HG03280 (cell line): Measurements from ENCODE around the gene DNAJC5.
"Not testable (repeated sequence)": the region's sequence is repeated elsewhere in the genome, so short reads cannot be mapped to it uniquely, and the experiment has no call there.

Experiments used
- ATAC-seq: cut with Tn5 transposase; IDR thresholded peaks from one replicate; pipeline ENCODE4 v1.9.1; 2021; ENCODE audit warnings: mild to moderate bottlenecking, moderate library complexity; ENCODE audit not compliant: unreplicated experiment

DNAJC5 gene

DNA sequence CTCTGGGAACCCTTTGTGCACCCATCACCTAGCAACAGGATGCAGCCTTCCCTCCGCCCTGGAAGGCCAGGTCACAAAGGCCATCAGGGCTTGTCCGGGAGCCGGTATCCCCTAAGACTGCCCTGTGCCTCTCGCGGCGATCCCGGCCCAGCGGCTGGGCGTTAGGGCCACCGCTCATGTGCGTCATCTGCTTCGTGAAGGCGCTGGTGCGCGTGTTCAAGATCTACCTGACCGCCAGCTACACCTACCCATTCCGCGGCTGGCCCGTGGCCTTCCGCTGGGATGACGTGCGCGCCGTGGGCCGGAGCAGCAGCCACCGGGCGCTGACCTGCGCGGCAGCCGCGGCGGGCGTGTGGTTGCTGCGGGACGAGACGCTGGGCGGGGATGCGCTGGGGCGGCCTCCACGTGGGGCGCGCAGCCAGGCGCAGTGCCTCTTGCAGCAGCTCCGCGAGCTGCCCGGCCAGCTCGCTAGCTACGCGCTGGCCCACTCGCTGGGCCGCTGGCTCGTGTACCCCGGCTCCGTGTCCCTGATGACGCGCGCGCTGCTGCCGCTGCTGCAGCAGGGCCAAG, 33.5 kb upstream of the DNAJC5 start, which contains the start of gene ABHD16B:
ABHD16B (plus strand) TSS at position 134 of the 570 bp plus-strand sequence; CDS start at position 177, 43 bp downstream.
- no peak for ATAC-seq

DNA sequence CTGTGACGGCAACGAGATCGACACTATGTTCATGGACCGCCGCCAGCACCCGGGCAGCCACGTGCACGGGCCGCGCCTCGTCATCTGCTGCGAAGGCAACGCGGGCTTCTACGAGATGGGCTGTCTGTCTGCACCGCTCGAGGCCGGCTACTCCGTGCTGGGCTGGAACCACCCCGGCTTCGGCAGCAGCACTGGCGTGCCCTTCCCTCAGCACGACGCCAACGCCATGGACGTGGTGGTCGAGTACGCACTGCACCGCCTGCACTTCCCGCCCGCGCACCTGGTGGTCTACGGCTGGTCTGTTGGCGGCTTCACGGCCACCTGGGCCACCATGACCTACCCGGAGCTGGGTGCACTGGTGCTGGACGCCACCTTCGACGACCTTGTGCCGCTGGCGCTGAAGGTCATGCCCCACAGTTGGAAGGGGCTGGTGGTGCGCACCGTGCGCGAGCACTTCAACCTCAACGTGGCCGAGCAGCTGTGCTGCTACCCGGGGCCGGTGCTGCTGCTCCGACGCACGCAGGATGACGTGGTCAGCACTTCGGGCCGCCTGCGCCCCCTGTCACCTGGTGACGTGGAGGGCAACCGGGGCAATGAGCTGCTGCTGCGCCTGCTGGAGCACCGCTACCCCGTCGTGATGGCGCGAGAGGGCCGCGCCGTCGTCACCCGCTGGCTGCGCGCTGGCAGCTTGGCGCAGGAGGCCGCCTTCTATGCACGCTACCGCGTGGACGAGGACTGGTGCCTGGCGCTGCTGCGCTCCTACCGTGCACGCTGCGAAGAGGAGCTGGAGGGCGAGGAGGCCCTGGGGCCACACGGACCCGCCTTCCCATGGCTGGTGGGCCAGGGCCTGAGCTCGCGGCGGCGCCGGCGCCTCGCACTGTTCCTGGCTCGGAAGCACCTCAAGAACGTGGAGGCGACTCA, 32.7 kb upstream of the DNAJC5 start:
- no peak for ATAC-seq

DNA sequence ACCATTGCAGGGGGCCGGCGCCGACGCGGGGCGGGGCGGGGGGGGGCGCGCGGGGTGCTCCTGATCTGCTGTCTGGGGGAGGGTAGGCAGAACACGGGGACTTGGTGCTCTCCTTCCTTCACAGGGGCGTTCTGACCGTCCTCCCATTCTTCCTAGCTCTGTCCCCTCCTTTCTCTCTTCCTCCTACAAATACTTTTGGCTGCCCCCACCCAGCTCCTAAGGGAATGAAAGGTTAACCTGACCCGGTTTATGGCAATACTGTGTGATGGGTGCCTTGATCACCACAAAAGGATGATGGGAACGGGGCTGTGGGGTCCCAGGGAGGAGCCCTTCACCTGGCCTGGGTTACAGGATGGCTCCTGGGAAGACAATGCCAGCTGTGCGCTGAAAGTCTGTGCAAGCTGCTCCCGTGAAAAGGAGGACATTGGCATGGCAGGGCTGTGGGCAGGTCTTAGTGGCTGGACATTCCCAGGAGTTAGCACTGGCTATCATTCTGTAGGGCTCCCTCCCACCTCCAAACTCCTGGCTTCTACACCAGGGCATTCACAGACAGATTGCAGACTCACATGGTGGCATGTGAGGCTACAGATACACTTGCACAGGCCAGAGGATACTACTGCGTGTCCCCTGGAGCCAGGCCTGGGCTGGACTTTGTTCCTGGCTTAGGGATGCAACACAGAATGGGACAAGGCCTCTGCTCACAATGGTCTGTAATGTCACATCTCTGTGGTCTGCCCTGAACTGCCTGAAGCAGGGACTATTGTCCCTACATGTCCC, 31.7 kb upstream of the DNAJC5 start:
- no peak for ATAC-seq

DNA sequence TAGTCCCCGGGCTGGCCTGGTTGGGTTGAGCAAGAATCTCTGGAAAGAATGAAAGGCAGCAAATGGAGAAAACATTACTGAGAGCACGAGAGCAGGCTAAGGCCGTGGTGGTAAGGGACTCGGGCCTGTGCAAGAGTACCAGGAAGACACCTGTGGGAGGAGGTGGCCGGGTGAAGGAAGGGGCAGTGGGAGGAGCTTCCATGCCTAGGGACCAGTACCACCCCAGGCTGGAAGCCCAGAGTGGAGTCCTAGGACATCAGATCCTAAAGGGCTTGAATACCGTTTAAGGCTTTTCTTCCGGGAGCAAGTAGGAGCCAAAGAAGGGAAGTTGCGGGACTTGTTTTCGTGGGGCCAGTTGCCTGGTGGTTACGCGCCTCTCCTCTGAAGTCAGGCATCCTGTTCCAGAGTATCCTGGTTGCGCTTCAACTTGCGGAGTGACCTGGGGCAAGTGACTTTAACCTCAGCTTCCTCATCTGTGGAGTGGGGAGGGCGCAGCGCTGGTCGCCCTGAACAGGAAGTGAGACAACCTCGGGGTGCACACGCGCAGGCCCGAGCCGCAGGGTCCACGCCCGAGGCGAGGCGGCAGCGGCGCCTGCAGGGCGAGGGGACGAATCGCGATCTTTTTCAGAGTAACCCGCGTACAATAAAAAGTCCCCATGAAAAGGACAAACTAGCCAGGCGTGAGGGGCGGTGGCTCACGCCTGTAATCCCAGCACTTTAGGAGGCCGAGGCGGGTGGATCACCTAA, 31.0 kb upstream of the DNAJC5 start:
- ATAC-seq = peak; percentile 64

DNA sequence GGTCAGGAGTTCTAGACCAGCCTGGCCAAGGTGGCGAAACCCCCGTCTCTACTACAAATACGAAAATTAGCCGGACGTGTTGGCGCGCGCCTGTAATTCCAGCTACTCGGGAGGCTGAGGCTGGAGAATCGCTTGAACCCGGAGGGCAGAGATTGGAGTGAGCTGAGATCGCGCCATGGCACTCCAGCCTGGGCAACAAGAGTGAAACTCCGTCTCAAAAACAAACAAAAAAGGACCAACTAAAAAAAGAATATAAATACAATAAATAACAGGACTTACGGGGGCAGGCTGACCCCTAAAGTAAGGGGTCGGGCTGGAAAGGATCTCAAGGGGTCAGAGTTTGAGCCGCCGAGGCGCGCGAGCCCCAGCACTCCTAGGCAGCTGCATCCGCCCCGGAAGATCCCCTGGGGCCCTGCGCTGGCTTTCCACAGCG, 30.4 kb upstream of the DNAJC5 start:
- ATAC-seq = peak; percentile 1

DNA sequence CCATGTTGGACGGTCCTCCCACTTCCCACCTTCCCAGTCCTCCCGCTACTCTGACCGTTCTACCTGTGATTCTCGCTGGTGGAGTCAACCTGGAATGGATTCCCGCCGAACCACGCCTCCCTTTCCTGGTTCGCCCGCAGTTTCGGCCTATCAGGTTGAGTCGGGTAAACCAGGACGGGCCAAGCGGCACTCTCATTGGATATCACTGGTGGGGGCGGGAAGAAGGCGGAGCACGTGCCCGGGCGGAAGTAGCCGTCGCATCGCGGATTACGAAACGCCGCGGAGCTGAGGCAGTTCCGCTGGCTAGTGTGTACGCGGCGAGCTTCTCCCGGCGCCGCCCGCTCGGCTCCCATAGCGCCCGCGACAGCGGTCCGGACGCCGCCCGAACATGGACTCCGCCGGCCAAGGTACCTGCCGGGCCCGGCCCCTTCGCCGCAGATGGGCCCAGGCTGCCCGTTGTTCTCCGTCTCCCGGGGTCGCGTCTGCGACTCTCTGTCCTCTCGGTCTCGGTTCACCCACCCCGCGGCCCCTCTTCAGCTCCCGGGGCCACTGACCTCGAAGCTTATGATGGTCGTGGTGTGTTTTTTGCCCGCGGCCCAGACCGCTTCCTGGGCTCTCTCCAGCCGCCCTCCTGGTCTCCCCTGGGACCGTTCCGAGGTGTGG, 29.8 kb upstream of the DNAJC5 start, which contains the start of gene TPD52L2:
TPD52L2 (plus strand) TSS at position 293 of the 663 bp plus-strand sequence; CDS start at position 389, 96 bp downstream.
- peak; percentile 77 for ATAC-seq

DNA sequence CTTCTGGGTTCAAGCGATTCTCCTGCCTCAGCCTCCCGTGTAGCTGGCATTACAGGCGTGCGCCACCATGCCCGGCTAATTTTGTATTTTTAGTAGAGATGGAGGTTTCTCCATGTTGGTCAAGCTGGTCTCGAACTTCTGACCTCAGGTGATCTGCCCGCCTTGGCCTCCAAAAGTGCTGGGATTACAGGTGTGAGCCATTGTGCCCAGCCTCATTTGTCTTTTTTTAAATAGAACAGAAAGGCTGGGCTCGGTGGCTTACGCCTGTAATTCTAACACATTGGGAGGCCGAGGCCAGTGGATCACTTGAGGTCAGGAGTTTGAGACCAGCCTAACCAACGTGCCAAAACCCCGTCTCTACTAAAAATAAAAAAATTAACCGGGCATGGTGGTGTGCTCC, 27.9 kb upstream of the DNAJC5 start:
- ATAC-seq = not testable (repeated sequence)

DNA sequence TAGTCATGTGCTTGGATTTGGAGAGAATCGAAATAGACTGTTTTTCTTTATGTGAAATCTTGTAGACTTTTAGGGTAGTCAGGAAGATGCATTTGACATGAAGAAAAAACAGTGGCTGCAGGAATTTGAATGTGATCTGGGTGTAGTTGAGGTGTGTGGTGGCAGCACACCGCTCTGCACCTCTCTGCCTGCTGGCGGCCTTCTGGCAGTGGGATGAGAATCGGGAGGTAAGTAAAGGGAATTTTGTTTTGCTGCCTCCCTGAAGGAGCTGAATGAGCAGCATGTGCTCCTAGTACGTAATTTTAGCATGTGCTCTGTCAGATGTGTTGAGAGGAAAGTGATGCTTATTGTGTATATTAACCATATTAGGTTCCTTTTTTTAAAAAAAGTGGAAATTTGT, 26.7 kb upstream of the DNAJC5 start:
- no peak for ATAC-seq

DNA sequence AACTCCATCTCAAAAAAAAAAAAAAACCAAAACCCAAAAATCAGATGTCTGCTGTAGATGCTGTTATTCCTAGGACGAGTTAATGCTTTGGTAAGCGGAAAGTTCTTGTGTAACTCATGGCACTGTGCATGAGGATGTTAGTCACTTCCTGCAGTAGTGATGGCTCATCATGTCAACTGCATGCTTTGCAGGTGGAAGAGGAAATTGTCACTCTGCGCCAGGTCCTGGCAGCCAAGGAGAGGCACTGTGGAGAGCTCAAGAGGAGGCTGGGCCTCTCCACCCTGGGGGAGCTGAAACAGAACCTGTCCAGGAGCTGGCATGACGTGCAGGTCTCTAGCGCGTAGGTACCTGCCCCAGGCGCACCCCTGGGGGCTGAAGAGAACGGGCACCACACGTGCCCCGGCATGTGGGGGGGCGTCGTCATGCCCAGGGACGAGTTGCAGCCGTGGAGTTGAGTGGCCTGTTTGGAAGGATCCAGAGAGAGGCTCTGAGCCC, 21.4 kb upstream of the DNAJC5 start:
- ATAC-seq = no peak

DNA sequence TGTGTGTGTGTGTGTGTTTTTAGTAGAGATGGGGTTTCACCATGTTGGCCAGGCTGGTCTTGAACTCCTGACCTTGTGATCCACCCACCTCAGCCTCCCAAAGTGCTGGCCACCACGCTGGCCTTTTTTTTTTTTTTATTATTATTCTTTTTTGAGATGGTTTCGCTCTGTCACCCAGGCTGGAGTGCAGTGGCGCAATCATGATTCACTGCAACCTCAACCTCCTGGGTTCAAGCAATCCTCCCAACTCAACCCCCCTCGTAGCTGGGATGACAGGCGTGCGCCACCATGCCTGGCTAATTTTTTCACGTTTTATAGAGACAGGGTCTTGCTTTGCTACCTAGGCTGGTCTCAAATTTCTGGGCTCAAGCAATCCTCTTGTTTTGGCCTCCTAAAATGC, 20.7 kb upstream of the DNAJC5 start:
- ATAC-seq = not testable (repeated sequence)

DNA sequence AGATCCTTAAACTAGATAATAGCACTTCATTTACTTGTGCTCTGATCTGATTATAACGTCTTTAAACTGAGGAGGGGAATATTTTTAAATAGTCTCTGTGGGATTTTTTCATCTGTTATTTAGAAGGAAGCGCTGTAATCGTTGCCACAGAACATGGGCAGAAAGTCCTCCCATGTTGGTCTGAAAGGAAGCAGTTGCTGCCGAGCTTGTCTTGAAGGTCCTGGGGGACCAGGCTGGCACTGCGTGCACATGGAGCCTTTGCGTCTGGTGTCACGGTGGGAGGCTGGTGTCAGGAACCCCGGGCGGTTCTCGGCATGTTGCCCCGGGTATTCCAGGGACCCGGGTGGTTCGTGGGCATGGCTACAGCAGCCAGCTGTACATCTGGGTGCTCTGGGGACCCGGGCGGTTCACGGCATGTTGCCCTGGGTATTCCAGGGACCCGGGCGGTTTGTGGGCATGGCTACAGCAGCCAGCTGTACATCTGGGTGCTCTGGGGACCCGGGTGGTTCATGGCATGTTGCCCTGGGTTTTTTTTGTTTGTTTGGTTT, 18.4 kb upstream of the DNAJC5 start:
- no peak for ATAC-seq

DNA sequence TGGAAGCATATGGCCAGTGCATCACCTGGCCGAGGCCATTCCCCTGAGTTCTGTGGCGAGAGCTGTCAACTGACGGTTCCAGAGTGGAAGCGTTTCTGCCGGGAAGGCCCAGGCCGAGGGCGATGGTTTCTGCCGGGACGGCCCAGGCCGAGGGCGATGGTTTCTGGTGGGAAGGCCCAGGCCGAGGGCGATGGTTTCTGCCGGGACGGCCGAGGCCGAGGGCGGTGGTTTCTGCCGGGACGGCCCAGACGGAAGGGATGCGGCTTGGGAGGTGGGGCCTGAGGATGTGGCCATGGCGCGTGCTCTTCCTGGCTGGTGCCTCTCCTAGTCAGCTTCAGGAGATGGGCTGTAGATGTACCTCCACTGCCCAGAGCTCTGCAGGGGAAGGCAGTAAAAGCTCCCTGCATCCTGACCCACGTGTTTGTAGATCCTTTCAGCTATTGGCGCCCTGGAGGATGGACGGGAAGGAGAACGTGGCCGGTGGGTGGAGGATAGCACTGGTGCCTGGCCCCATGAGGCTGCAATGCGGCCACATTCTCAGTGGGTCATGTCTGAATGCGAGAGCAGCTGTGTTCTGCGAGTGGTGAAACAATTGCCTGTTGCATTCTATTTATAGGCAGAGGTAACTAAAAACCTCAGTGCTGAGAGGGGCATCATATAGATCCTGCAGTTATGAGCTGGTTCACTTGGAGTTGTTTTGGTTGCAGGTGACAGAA, 17.0 kb upstream of the DNAJC5 start:
- ATAC-seq = no peak

DNA sequence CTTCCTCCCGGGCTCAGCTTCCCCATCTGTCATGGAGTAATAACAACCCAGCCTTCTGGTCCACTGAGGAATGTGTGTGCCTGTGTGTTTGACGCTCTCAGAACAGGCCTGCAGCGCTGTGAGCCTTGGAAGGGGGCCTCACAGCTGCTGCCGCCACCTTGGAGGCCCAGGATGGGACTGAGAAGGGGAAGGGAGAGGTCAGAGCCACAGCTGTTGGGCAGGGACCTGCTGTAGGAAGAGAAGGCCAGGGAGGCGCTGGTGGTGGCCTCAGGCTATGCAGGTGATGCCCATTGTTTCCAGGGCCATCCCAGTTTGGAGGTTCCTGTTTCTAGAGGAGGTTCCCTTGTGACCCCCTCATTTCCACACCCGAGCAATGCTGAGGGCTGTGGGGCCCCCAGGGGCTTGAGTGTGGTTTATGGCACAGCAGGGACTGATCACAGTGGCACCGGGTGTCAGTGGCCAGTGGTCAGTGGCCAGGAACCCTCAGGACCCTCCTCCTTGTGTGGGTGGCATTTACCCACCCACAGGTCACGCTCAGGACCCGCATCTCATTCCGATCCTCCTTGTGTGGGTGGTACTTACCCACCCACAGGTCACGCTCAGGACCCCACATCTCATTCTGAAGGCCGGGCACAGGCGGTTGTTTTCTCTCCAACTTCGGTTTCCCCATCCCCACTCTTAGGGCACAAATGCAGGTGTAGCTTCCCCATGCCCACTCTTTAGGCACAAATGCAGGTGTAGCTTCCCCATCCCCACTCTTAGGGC, 15.8 kb upstream of the DNAJC5 start:
- ATAC-seq = no peak

DNA sequence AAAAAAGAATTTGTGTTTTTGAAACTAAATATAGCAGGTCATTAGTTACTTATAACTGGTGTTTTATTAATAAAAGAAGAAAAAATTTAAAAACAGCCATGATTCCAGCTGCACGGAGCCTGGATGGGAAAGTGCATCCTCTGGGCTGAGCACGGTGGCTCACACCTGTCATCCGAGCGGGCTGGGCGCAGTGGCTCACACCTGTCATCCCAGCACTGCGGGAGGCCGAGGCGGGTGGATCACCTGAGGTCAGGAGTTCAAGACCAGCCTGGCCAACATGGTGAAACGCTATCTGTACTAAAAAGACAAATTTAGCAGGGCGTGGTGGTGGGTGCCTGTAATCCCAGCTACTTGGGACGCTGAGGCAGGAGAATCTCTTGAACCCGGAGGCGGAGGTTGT, 14.0 kb upstream of the DNAJC5 start:
- not testable (repeated sequence) for ATAC-seq

DNA sequence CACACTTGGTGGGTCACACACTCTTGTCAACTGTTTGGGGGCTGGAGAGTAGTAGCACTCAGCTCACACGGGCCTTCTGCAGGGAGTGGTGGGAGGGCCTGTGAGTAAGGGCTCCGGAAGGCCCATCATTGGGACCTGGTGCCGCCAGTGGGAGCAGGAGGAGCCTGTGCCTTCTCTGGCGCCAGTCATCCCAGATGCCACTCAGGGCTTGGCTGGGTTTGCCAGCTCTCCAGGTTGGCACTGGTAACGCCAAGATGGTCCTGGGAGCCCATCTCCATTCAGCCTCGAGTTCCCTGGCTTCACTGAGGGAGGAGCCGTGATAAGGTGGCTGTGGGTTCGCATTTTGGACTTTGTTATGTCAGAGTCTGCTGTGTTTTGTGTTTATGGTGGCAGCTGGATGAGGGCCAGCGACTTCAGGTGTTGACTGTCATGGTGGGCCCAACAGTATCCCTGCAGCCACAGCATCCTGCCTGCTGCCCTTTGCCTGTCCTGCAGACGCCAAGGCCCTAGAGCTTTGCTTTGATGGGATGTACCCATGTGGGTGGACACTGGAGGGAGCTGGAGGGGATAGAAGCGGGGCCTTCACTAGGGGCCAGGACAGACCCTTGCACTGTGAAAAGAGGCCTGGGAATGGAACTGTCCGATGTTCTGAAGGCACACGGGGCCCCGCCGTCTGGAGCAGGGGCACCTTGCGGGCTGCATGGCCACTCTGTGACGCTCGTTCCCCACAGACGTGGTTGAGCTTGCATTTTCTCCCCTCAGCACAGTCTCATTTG, 13.3 kb upstream of the DNAJC5 start:
- ATAC-seq = no peak

DNA sequence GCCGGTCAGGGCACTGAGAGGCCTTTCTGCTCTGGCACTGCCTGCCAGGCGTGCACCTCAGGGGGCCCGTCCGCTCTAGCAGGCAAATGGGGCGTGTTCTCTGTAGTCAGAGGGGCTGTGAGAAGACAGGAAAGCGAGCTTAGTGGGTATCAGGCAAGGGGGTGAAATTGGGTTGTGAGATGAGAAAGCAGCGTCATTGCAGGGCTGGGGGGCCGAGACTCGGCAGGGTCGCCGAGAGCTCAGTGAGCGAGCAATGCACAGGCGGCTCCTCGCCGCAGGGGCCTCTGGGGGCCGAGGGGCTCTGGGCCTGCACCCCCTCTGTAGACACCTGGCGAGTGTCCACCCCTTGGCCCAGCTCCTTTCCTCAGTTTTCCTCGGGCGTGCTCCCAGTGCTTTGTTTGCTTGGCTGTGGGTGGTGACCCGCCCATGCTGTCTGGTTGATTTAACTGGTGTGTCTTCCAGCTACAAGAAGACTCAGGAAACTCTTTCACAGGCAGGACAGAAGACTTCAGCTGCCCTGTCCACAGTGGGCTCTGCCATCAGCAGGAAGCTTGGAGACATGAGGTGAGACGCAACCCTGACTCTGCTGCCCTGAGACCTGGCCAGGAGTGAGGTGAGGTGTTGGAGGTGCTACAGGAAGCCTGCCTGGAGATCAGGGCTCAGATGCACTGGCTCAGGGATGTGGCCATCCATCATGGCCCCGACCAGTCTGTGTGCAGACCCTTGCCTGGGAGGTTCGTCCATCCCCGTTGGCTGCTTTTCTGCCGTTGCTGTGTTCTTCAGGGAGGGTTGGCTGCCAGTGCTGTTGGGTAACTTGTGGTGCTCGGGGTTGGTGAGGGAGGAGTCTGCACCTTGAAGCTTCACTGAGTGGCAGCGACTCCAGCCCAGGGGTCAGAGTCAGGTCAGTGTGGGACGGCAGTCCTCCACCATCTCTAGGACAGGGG, 12.4 kb upstream of the DNAJC5 start:
- no peak for ATAC-seq
